ENCODE measurements around the gene DICER1.
A peak's percentile ranks its signal among the peaks of the same experiment; 100 is the strongest.

DICER1 gene

DNA sequence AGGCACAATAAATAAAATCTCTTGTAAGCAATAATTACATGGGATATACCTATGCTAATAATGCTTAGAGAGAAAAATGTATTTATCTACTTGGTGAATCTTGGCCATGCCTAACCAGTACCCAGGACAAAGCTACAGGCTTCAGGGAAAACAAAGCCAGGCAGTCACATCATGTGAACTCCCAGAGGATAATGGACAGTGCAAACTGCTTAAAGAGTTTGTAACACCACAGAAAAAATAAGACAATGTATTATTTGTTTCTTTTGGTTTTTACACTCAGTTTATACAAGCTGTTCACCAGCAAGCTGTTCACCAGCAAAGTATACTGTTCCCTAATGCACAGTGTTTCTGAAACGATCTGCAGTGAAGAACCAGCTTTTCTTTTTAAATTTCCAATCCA, 38.0 kb downstream of the DICER1 start:
- DNase-seq = no peak

DNA sequence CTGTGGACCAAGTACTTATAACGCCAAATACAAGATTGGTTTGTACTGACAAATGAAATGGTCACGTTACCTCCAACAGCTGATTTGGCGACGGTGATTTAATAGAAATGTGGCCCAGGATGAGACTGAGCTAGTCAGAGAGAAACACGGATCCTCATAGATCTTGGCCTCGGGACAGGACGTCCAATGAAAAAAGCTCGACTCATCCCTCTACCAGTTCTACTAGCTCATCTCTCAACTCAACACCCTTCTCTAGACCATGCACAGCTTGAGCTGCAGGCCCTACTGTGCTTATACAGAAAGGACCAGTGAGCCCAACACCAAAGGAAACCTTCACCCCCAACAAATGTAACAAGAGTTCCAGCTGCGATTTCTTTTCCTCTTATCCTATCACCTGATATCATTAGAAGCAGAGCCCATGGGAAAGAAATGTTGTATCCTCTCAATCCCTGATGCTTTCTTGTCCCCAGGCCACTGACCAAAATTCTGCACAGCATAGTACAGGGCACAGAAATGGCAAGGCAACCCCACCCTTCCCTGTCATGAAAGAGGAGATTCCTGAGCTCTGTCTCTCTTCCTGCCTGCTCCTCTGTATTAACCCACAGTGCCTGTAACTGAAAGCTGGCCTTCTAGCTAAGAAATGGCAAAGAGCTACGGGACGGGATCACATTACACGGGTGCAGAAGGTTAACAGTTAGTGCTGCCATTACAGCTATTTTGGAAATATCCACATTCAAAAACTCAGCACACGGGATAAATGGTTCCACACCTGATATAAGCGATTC, 39.2 kb downstream of the DICER1 start:
- DNase-seq = no peak

DNA sequence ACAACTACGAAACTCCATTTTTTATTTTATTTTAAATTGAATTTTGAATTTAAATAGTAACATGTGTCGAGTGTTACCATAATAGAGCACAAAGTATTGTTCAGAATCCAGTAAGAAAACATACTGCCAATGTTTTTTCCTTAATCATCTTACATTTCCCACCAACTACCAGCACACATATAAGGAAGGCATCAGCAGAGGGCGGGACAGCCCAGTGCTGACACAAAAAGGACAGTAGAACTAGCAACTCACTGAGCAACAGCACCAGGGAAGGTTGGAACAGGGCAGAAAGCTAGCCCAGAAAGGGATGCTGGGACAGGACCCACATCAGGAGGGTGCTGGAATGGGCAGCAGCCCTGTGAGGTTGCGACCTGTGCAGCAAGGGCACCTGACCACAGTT, 43.9 kb downstream of the DICER1 start:
- no peak for DNase-seq

DNA sequence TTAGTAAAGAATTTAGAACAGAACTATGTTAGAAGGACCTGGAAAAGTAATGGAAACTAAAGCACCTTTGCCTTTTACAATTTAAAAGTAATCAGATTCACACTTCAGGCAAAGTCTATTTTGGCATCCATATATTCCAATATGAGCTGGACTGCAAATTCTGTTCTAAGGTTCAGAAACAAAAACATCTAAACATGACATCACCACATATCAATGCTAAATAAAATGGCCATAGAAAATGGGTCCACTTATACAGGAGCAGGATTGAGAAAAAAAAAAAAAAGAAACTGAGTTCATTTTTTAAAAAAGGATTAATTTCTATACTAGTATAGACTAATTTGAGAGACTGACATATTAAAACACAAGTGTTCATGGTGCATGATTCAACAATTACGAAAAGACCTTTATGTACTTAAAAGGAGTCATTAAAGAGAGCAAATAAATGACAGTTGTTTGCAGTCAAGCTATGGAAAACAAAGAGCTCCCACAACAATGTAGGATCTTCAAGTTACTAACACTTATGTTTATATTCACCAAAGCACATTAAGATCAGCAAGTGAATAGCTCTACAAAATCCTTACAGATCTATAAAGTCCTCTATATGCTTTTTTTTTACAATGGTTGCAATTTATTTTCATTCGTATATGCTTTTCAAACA, 45.7 kb downstream of the DICER1 start:
- no peak for DNase-seq

DNA sequence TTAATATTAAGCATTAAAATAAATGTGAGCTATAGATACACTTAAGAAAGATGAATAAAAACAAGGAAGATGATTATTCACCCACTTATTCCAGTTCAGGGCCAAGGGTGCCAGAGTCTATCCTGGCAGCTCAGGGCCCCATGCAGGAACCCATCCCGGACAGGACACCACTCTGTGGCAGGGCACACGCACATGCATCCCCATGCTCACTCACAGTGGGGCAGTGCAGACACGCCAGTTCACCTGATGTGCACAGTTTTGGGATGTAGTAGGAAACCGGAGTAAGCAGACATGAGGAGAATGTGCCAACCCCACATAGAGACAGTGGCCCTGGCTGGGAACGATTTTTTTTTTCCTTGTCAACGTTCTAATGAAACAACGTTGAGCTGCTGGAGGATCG, 47.2 kb downstream of the DICER1 start:
- DNase-seq = no peak

DNA sequence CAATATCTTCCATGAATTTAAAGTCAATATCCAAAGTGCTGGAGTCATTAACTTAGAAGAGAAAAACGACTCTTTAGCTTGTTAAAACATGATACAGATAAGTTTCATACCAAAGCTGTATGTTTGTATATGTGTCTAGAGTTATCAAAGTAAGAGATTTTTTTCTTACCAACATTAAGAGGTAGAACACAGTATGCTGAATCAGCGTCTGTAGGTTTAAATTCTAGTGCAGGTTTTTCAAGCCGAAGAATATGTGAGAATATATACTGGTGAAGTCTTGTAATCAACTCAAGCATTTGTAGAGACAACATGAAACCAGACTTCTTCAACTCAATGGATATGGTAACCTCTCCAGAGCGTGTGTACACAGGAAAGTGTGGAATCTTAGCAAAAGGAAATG, 49.6 kb downstream of the DICER1 start:
- no peak for DNase-seq

DNA sequence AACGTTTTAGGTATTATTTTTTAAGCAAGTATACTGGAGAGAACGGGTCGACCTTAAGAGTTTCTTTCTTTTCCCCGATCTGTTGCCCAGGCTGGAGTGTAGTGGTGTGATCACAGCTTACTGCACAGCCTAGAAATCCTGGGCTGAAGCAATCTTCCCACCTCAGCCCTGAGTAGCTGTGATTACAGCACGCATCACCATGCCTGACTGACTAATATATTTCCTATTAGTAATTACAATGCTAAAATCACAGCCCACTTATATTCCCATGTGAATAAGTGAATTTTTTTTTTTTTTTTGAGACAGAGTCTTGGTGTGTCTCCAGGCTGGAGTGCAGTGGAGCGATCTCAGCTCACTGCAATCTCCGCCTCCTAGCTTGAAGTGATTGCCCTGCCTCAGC, 50.4 kb downstream of the DICER1 start:
- no peak for DNase-seq

DNA sequence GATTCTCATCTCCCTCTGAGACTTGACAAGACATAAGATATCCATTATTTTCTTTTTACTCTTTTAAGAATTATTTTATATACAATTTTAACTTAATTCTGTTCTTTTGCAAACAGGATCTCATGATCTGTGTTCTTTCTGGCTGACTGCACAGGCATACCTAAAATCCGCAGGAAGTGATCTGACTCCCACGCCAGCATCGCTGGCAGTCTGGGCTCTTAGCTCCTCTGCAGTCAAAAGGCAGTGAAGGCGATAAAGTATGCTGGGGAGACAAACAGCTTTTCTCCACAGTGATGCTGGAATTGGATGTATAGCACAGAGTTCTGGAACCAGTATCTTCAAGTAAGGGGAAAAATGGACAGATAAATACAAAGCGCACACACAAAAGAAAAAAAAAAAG, 52.4 kb downstream of the DICER1 start:
- no peak for DNase-seq

DNA sequence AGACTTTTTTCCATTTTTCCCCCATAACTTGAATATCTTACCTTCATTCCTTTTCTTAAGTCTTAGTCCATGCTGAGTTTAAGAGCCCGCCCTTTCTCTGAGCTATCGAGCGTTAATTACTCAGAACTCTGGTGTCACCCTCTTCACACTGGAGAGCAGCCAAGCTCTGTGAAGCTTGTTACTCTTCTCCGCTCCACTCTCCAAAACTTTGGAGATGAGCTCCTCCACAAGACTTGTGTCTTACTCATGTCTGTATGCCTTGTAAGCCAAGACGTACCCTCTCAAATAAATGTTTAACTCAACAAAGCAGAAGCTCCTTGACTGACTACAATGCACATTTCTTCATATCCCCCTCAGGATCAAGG, 54.7 kb downstream of the DICER1 start:
- DNase-seq = no peak

DNA sequence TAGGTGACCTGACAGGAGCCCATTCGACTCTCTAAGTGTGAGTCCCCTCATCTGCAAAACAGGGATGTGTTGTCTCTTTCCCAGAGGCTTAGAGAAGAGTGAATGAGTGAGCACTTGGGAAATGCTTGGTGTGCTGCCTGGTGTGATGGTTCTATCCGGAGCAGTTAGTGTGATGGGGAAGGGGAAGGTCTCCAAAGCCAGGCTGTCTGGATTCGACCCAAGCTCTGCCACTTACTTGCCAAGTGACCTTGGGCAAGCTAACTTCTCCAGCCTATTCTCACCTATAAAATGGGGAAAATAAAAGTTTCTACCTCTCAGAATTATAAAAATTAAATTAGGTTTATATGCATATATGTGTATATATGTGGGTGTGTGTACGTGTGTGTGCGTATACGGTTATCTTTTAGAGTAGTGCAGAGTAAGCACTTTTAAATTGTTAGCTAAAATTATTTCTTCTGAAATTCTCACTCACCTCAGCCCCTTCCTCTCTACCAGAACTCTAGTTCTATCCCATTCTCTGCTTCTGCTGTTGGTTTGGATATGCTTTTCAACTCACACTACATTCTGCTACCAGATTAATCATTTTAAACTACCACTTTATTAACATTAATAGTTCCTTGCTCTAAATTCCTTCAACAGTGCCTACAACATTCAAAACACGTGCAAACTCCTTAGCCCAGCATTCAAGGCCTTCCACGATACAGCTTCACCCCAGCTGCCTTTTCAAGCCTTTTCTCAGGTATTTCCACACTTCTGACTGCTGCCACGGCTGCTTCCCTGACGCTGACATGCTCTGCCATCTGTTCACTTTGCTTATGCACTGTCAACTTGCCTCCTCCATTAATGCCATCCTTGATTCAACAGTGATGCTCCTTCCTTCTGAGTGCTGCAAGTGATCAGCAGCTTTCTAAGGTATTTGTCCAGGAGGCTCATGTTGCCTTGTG, 55.3 kb downstream of the DICER1 start:
- DNase-seq = no peak

DNA sequence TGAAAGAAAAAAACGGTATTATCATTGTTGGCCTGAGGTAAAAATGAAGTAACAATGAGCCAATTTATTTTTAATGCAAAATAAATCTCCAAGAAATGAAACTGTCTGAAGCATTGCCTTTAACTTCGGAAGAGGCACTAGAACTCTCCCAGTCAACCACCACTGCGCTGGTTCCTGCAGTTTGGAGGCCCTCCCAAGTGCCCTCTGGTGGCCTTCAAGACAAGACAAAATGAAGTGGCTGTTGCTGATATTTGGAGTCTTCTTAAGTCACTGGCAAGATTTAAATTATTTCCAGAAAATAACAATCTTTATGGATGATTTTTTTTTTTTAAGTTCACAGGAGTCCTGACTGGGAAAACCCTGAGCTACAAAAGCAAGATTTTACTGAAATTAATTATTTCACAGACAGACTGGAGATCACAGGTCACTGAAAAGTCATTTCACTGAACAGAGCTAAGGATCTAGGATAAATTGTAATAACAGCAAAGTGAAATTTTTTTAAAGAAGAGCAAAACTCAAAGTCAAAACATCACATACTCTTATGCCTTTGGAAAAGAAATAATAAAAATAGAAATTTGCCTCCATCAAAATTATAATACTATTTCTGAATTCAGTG, 58.2 kb downstream of the DICER1 start:
- DNase-seq = peak; percentile 37

DNA sequence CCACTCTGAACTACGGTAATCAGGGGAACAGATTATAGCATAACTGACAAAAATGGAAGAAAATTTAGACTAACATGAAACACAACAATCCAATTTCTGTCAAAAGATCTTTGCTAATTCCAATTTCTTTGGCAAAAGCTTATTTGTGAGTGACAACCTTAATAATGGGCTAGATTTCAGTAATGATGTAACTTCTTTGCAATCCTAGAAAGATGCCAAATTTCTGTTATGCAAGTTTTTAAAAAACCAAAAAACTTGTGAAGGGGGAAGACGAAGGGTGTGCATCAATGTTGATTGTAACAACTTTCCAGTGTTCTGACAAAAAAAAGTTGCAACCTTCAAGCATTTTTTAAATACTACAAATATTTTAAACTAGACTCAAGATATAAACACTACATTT, 59.9 kb downstream of the DICER1 start:
- DNase-seq = no peak

DNA sequence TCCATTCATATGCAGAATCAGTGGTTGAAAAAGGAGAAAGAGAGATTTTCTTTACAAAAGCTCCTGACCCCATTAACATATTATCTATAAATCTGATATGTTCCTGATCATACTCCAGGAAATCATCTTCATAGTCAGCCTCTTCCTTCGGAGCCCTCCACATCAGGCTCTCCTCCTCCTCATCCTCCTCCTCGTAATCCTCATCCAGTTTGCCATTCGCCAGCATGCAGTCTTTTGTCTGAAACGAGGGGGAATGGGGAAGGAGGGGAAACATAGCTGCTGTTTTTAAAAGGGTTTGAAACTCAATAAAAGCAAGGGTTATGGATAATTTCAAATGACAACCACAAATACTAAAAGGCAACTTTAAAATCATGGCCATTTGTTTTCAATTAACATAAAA, 60.9 kb downstream of the DICER1 start:
- DNase-seq = no peak

DNA sequence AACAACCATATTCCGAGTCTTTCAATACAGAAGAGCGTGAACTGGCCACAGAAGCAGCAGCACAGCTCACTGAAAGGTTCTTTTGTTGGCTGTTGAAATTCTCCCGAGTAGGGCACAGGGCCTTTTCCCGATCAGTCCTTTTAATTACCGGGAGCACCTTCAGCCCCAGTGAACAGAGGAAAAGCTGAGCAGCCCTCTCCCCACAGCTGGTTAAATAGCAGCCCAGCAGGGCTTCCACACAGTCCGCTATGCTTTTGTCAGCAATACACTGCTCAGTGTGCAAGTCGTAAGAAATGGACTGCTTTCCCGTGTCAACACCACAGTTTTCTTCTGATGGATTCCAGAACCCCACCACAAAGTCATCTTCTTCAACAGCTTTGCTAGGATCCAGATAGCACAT, 61.3 kb downstream of the DICER1 start:
- DNase-seq = no peak

DNA sequence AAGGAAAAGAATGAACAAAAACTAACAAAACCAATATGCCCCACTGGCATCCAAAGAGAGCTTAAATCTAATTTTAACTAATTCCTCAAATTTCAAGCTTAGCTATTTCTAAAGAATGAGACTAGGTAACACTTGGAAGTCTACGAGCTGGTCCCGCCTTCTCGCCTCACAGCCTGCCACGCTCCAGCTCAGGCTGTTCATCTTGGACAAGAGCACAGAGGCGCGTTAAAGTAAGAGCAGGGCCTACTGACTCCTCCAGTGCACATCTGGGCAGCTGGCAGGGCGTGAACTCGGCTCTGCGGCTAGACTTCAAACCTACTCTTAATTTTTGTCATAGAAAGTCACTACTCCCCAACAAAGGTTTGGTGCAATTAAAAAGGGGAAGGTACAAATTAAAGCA, 64.6 kb downstream of the DICER1 start:
- no peak for DNase-seq

DNA sequence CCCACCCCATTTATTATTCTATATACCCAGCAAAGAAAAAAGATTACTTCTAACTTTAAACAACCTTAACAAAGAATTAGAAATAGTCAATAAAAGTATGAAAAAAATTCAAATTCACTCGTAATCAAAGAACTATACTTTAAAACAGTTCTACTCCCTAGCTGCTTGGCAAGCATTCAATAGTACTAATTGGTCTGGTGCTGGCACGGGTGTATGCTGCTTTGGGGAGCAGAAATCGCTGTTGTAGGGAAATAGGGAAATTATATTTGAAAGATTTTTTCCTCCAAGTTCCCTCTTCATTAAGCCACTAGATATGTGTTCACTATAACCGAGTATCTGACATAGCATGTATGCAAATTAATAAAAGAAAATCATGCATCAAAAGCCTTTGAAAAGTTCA, 65.7 kb downstream of the DICER1 start:
- DNase-seq = no peak

DNA sequence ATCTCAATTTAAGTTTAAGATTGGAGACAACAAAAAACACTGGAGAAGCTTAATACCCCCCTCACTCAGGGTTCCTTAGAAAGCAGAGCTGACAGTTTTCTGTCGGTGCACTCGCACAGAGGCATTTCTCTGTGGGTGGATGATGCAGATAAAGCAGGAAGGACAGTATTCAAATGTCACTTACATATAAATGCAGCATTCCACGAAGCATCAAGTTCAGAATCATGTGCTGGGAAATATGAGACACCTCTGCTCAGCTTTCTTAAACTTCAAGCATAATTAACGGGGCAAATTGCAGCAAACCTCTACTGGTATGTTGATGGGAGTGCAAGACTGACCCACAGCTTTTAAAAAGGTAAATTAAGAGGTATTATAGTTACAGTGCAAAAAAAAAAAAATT, 68.7 kb downstream of the DICER1 start:
- no peak for DNase-seq

DNA sequence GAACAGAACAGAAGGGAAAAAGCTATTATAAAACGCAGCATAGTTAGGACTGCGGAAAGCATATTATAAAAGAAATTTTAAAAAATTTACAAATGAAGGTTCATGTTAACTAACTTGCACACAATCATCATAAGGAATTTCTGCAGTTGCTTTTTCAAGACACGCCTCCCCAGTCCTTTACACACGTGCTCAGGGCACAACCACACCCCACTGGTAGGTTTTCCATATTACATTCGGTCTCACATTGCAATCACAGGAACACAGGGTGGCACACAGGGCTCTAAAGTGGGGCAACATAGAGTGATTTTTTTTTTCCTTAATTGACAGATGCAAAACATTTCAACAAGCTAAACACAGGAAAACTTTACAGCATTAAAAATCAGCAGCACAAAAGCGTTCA, 69.7 kb downstream of the DICER1 start:
- DNase-seq = no peak

DNA sequence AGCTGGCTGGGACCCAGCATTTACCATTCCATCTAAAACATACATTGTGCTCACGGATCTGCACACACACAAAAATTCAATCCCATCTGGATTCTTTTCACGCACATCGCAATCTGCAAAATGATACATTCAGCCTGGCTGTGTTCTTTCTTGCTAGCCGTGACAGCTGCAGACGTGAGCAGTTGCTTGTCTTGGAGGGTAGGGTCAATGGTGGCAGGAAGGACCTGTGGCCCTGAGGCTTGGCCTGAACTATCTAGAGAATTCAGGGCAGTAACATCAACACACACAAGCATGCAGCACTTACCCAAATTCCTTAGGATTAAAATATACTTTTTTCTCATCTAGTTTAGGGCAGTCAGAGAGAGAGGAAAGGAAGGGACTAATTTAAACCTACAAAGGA, 72.0 kb downstream of the DICER1 start:
- no peak for DNase-seq

DNA sequence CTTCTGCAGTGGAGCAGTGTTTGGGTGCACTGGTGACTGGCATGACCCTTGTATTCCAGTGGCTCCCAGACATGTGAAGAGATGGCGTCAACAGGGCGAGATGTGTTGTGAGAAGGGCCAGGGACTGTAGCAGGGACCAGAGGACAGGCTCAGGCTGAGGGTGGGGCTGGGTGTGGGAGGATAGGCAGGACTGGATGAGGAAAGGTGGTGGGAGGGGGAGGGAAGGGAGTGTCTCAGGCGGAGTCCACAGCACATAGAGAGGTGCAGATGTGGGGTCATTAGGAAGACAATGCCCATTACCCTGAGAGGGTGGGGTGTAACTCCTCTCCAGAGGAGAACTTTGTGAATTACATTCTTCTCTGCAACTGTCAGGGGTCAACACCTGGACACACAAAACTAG, 78.5 kb downstream of the DICER1 start:
- no peak for DNase-seq

DNA sequence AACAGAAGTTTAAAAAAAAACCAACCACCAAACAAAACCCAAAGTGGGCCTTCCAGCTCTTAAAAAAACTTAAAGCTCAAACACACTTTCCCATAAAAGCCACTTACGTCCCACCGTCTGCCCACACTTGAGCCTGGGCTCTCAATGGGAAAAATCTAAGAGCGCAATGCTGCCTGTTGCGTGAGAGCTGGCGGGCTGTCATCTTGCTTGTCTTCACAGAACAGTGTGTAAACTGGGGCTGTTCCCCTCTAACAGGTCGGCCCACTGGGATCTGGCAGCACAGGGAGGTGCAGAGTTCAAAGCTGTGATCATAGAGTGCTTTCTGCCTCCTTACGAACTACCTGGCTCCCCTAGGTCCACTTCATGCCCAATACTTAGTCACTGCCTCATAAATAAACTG, 80.0 kb downstream of the DICER1 start:
- DNase-seq = no peak

DNA sequence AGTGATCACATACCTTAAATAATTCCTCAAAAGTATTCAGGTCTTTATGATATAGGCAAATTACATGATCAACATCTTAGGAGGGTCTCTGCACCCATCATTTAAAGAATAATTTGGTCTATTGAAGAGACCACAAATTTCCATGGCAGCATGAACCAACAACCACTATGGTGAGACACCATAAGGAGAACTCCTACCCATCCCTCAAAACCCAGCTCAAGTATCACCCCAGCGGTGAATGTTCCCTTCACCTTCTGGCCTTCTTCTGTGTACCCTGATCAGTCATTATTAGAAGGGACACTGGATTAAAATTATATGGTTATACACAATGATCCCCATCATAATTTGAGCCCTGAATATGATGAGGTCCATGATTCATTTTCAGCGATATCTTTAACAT, 81.5 kb downstream of the DICER1 start:
- DNase-seq = no peak

DNA sequence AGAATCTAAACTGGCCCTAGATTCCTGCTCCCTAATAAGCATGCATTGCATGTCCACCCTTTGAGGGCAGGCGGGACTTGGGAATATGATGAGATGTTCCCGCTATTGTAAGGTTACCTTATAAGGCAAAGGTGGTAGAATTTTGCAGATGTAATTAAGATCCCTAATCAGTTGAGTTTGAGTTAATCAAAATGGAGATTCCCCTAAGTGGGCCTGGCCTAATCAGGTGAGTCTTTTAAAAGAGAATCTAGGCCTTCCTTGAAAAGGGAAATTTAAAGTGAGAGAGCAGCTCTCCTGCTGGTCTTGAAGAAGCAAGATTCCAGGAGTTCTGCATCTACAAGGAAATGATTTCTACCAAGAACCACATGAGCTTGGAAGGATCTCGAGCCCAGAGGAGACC, 83.4 kb downstream of the DICER1 start:
- DNase-seq = no peak

All from NCI-H2227 treated with DMSO at 0.1 percent for 48 hours (cell line).